Myocyte (in vitro differentiated cells): ENCODE results near the gene EIF2AK3. TPM values are rescaled to one million over a fixed set of nuclear protein-coding genes. Genes with fewer than 3 reads are reported as not detected.

Source experiments
- DNase-seq: peaks from one replicate; pipeline ENCODE4 v3.0.0-alpha.2; 2012; ENCODE audit warnings: low read depth
- total RNA-seq: library from RNA; depleted of rRNA; stranded (reverse); fragments of >200 nt; gene quantifications from 2 replicates; pipeline ENCODE4 v1.2.3, GENCODE V29; 2014

Gene EIF2AK3
- total RNA-seq, 1 donor from 2014 or later, result 16.5 TPM

DNA sequence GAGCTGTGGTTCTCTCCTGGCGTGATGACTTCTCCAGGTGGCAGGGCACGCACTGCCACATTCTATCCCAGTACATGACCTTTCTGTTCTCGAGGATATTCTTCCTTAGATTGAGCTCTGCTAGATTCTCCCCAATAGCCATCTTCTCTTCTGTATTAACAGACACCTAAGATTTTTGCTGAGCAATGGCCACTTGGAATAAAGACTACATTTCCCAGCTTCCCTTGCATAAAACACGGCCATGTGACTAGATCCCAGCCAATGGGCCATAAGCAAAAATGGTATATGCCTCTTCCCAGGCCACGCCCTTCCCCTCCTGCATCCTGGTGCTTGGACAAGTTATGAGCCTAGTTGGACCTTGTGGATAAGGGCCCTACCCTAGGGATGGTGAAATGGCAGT is 82.1 kb downstream of the EIF2AK3 start:
- DNase-seq, result no peak

- no peak for DNase-seq
Measured at GRCh38 chr2:88543541-88544057, 83.7 kb downstream of the EIF2AK3 start.

GRCh38 chr2:88542668-88543067 is 84.6 kb downstream of the EIF2AK3 start:
- no peak for DNase-seq

- DNase-seq, result no peak
Measured at GRCh38 chr2:88540346-88540745, 86.9 kb downstream of the EIF2AK3 start.

DNA sequence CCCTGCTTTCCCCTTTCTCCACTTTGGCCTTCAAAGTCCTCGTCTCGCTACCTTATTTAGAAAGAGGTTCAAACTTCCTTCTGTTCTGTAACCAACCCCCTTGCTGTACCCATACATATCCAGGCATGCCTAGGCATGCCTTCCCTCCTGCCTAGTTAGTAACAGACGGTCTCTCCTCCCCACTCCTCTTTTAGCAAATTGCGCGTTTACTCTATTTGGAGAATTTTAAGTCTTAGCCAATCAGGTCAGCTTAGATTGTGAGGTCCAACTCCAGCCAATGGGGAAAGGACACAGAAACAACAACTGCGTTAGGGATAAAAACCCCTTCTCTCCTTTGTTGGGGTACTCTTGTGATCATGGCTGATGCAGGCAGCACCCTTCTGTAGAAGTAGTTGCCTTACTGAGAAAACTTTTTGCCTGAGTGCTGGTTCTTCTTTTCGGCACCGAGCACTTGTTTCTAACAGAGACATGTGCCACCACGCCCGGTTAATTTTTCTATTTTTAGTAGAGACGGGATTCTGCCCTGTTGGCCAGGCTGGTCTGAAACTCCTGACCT is 88.8 kb downstream of the EIF2AK3 start:
- no peak for DNase-seq

DNA sequence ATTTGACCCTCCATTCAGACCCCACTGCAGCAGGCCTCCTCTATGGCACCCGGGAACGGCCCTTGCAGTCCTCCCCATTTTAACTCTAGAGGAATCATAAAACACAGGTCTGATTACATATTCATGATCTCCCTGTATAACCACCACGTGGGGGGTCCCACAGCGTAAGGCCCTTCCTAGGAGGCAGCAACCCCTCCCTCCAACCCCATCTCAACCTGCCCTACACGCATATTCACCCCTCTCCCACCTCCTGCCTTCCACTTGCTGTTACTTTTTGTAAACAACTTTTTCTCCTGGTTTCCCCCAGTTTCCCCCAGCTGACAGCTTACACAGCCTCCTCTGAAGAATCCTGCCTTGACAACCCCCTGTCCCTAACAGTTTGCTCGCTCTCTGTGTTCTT is 89.6 kb downstream of the EIF2AK3 start:
- DNase-seq, result no peak

GRCh38 chr2:88530081-88530480 is 97.2 kb downstream of the EIF2AK3 start:
- no peak for DNase-seq

DNA sequence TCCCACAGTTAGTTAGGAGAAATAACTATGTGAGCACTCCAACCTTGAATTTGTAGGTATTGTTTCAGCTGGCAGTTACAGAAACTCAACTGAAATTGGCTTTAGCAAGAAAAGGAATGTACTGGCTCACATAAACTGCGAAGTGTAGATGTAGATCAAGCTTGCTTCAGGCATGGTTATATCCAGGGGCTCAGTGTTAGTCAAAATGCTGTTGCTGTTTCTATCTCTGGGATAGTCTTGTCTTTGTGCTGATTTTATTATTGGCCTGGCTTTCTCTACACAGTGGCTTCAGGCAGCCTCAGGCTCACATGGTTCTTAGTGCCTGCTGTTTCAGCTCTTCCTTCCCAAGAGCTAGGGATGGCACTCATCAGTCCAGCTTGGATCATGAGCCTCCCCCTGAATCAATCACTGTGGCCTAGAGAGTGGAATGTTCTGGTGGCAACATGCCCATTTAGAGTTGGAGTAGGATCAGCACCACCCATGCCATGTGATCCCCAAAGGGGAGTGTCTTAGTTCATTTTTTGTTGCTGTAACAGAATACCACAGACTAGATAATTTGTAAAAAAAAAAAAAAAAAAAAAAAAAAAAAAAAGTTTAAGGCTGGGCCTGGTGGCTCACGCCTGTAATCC is 105.7 kb downstream of the EIF2AK3 start:
- DNase-seq, result no peak

DNA sequence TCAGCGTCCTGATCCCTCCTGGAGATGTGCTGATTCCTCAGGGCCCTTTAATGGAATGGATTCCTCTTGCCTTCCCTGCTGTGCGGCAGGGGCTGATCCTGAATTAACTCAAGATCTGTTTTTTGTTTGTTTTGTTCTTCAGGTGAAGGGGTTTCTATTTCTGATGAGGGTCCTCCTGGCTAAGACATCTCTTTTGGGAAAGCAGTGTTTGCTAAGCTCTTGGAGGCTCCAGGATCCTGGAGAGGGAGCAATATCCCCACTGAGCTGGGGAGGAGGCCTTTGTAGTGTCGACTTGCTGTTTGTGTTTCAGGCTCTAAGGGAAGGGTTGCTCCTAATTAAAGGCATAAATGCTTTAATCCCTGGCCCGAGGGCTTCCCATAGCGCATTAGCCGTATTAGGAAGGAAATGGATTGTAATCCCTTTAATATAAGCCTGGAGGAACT is 109.5 kb downstream of the EIF2AK3 start:
- no peak for DNase-seq

Other genes with a start within 250 kb of the EIF2AK3 start
- not detected in 2 replicates for gene FOXI3, start 174.8 kb downstream of the EIF2AK3 start, total RNA-seq
- 5.2 and 5.8 TPM in 2 replicates for gene RPIA, start 64.2 kb upstream of the EIF2AK3 start, total RNA-seq